Neural progenitor cell (in vitro differentiated cells): ENCODE results near the gene DDO. TPM values are rescaled to one million over a fixed set of nuclear protein-coding genes. Genes with fewer than 3 reads are reported as not detected.

Experiments used
- DNase-seq: peaks from one replicate; pipeline ENCODE4 v3.0.0-alpha.2; 2016; ENCODE audit warnings: low spot score
- H2AFZ ChIP-seq: fragments of 200-600 bp; sonication (generic); replicated peaks from 2 replicates; pipeline ENCODE4 v1.6.1; 2016; ENCODE audit warnings: antibody characterized with exemption
- H3F3A ChIP-seq: fragments of 200-600 bp; sonication (generic); 2 replicates; pipeline ENCODE4 v1.6.1; 2016; ENCODE audit warnings: antibody characterized with exemption, low read depth
- H3K27ac ChIP-seq: fragments of 200-600 bp; sonication (generic); 2 replicates; pipeline ENCODE4 v1.5.1; 2016; ENCODE audit warnings: mild to moderate bottlenecking
- H3K27me3 ChIP-seq: fragments of 200-600 bp; sonication (generic); 2 replicates; pipeline ENCODE4 v1.6.1; 2016; ENCODE audit warnings: mild to moderate bottlenecking, moderate library complexity
- H3K36me3 ChIP-seq: fragments of 200-600 bp; sonication (generic); 2 replicates; pipeline ENCODE4 v1.5.1; 2016
- H3K4me1 ChIP-seq: fragments of 200-600 bp; sonication (generic); 2 replicates; pipeline ENCODE4 v1.6.1; 2016; ENCODE audit warnings: mixed run types
- H3K4me2 ChIP-seq: fragments of 200-600 bp; sonication (generic); 2 replicates; pipeline ENCODE4 v1.6.1; 2016
- H3K4me3 ChIP-seq: fragments of 200-600 bp; sonication (generic); 2 replicates; pipeline ENCODE4 v1.5.1; 2016
- H3K79me2 ChIP-seq: fragments of 200-600 bp; sonication (generic); 2 replicates; pipeline ENCODE4 v1.6.1; 2016; ENCODE audit warnings: low read depth
- H3K9ac ChIP-seq: fragments of 200-600 bp; sonication (generic); 2 replicates; pipeline ENCODE4 v1.6.1; 2016
- H3K9me3 ChIP-seq: fragments of 200-600 bp; sonication (generic); 2 replicates; pipeline ENCODE4 v1.5.1; 2016; ENCODE audit warnings: low read depth
- H4K20me1 ChIP-seq: fragments of 200-600 bp; sonication (generic); 2 replicates; pipeline ENCODE4 v1.6.1; 2016; ENCODE audit warnings: low read depth
- H3K27ac Mint-ChIP-seq: 3 replicates; pipeline ENCODE4 v1.8.0; 2021; ENCODE audit warnings: mixed read lengths
- H3K27me3 Mint-ChIP-seq: 2 replicates; pipeline ENCODE4 v1.8.0; 2022; ENCODE audit warnings: low read depth, mild to moderate bottlenecking, inconsistent platforms, moderate library complexity, mixed read lengths; ENCODE audit not compliant: insufficient read depth
- H3K36me3 Mint-ChIP-seq: 3 replicates; pipeline ENCODE4 v1.8.0; 2021; ENCODE audit warnings: mixed read lengths
- H3K4me1 Mint-ChIP-seq: 3 replicates; pipeline ENCODE4 v1.8.0; 2021; ENCODE audit warnings: mixed read lengths
- H3K4me3 Mint-ChIP-seq: 3 replicates; pipeline ENCODE4 v1.8.0; 2021; ENCODE audit warnings: mild to moderate bottlenecking, moderate library complexity, mixed read lengths
- H3K9me3 Mint-ChIP-seq: 3 replicates; pipeline ENCODE4 v1.8.0; 2020; ENCODE audit warnings: mixed read lengths
- CTCF ChIP-seq: fragments of 200-600 bp; sonication (generic); IDR thresholded peaks from 2 replicates; pipeline ENCODE4 v1.5.1; 2017; ENCODE audit warnings: antibody characterized with exemption, mild to moderate bottlenecking
- EZH2 ChIP-seq: fragments of 200-600 bp; sonication (generic); IDR thresholded peaks from 2 replicates; pipeline ENCODE4 v1.6.1; 2017; ENCODE audit warnings: antibody characterized with exemption, mild to moderate bottlenecking, moderate library complexity
- EZH2phosphoT487 ChIP-seq: fragments of 200-600 bp; sonication (generic); IDR thresholded peaks from 2 replicates; pipeline ENCODE4 v1.6.1; 2017; ENCODE audit warnings: antibody characterized with exemption
- total RNA-seq: library from RNA; depleted of rRNA; stranded (reverse); fragments of >200 nt; gene quantifications from 2 replicates; pipeline ENCODE4 v1.2.3, GENCODE V29; 2015; ENCODE audit warnings: low replicate concordance

DDO gene
- total RNA-seq, 1 donor from 2014 or later: not detected

DNA sequence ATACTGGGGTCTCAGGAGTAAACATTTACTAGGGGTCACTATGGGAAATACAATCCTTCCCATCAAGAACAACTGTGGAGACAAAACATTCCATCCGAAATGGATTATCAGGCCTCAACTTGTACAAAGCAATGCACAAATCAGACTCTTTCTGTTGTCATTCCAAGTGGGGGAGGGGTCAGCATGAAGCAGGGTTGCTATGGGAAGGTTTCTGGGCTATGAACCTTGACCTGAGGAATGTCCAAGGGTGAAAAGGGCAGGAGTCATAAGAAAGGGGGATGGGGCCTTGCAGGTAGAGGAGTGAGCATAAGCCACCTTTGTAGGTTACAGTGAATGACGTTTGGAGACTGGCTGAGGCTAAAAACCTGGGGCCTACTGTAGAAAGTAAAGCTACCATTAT is 60.4 kb downstream of the DDO start:
- H3K79me2 ChIP-seq: no peaks in the 10 kb centered on the region
- no peaks in the 10 kb centered on the region for H3K36me3 ChIP-seq
- H3F3A ChIP-seq: peaks cover 52% of the 10 kb centered on the region
- no peak overlapping the region for H3K9ac ChIP-seq
- TF ChIP-seq CTCF (no peak), EZH2 (no peak), EZH2phosphoT487 (no peak)
- no peaks in the 10 kb centered on the region for H3K9me3 ChIP-seq
- Mint-ChIP-seq H3K36me3 (peaks cover 2% of the 10 kb centered on the region), H3K4me1 (peaks cover 84% of the 10 kb centered on the region), H3K27me3 (peaks cover 24% of the 10 kb centered on the region), H3K9me3 (peaks cover 4% of the 10 kb centered on the region), H3K27ac (peak overlapping the region; percentile 97), H3K4me3 (peak overlapping the region; percentile 65)
- no peak overlapping the region for H3K4me3 ChIP-seq
- peaks cover 24% of the 10 kb centered on the region for H3K27me3 ChIP-seq
- H2AFZ ChIP-seq: no peak overlapping the region
- peaks cover 81% of the 10 kb centered on the region for H3K4me1 ChIP-seq
- peak overlapping the region; percentile 7 for H3K4me2 ChIP-seq
- H3K27ac ChIP-seq: no peak overlapping the region
- DNase-seq: peak; percentile 43
- H4K20me1 ChIP-seq: no peaks in the 10 kb centered on the region

DNA sequence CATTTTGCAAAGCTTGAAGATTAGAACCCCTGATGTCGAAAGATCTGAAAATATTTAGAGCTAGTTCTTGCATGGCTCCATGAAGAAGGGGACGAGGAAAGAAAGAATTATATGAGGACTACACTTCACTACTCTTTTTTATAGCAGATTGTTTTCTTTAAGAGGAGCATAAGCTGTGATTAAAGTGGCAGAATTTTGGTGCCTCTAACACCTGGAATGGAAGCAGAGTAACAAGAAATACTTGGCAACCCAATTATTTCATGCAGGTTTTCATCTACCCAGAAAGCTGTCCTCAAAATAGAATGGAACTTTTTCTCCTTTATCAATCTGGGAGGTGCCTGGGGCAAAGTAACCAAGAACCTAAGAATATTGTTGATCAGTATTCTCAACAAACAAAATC is 61.2 kb downstream of the DDO start:
- H3K36me3 Mint-ChIP-seq: peaks cover 2% of the 10 kb centered on the region
- peaks cover 84% of the 10 kb centered on the region for H3K4me1 Mint-ChIP-seq
- H3K9me3 Mint-ChIP-seq: peaks cover 4% of the 10 kb centered on the region
- Histone ChIP-seq H3K4me1 (peaks cover 72% of the 10 kb centered on the region), H3F3A (peaks cover 43% of the 10 kb centered on the region), H3K9me3 (no peaks in the 10 kb centered on the region), H3K4me3 (no peak overlapping the region), H3K27ac (no peak overlapping the region), H3K27me3 (peaks cover 24% of the 10 kb centered on the region), H2AFZ (no peak overlapping the region), H3K36me3 (no peaks in the 10 kb centered on the region), H3K4me2 (no peak overlapping the region), H3K9ac (no peak overlapping the region), H3K79me2 (no peaks in the 10 kb centered on the region), H4K20me1 (no peaks in the 10 kb centered on the region)
- TF ChIP-seq EZH2: no peak
- TF ChIP-seq CTCF: no peak
- no peak for TF ChIP-seq EZH2phosphoT487
- H3K27ac Mint-ChIP-seq: peak overlapping the region; percentile 95
- DNase-seq: no peak
- H3K27me3 Mint-ChIP-seq: peaks cover 21% of the 10 kb centered on the region
- H3K4me3 Mint-ChIP-seq: peak overlapping the region; percentile 6

DNA sequence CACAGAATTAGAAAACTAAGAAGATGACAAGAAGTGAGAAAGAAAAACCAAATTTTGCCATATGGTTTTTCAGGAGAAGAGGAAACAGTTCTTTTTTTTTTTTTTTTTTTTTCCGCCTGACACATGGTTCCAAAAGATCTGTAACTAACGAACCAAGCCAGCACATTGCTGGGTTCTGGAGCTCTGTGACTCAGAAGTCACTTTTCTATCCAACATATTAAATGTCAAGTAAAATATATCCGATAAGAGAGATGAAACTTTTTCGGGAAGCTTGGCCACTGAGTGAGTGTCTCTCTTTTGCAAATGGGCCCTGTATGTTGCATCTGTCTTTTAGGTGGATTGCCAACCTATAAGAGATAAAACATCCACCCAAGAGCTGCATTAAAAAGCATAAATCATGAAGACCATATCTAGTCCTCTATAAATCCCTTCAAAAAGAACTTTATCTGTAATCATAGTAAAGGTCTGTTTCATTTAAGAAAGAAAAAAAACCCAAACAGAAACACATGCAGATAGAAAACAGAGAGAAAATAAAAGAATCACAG is 61.8 kb downstream of the DDO start:
- Mint-ChIP-seq H3K4me1 (peaks cover 84% of the 10 kb centered on the region), H3K27ac (peak overlapping the region; percentile 95), H3K27me3 (peaks cover 19% of the 10 kb centered on the region), H3K9me3 (peaks cover 4% of the 10 kb centered on the region), H3K36me3 (peaks cover 2% of the 10 kb centered on the region), H3K4me3 (no peak overlapping the region)
- TF ChIP-seq CTCF (no peak), EZH2phosphoT487 (no peak), EZH2 (no peak)
- no peaks in the 10 kb centered on the region for H3K79me2 ChIP-seq
- peak overlapping the region; percentile 33 for H3K4me2 ChIP-seq
- peaks cover 20% of the 10 kb centered on the region for H3K27me3 ChIP-seq
- H3K9me3 ChIP-seq: no peaks in the 10 kb centered on the region
- no peak for DNase-seq
- peaks cover 37% of the 10 kb centered on the region for H3F3A ChIP-seq
- H3K27ac ChIP-seq: peak overlapping the region; percentile 34
- peaks cover 66% of the 10 kb centered on the region for H3K4me1 ChIP-seq
- no peaks in the 10 kb centered on the region for H3K36me3 ChIP-seq
- no peaks in the 10 kb centered on the region for H4K20me1 ChIP-seq
- no peak overlapping the region for H3K4me3 ChIP-seq
- no peak overlapping the region for H3K9ac ChIP-seq
- H2AFZ ChIP-seq: no peak overlapping the region
